GM13976 (cell line): Measurements from ENCODE around the gene SCLT1.

Experiments used
- DNase-seq: peaks from one replicate; pipeline ENCODE4 v3.0.0; 2012; ENCODE audit warnings: low spot score
- CTCF ChIP-seq: IDR thresholded peaks from 2 replicates; pipeline ENCODE4 v1.5.1; 2012; ENCODE audit warnings: borderline replicate concordance, mild to moderate bottlenecking; ENCODE audit not compliant: insufficient read depth; ENCODE audit errors: extremely low read depth, missing control alignments, control extremely low read depth
- in situ Hi-C: fragments of 300-500 bp; cut with MboI; formaldehyde crosslinking; loops from one replicate; pipeline ENCODE4 v1.12.0; 2022; ENCODE audit warnings: low sequenced_read_pairs, mixed read lengths, inconsistent platforms; ENCODE audit not compliant: unreplicated experiment

The SCLT1 gene

DNA sequence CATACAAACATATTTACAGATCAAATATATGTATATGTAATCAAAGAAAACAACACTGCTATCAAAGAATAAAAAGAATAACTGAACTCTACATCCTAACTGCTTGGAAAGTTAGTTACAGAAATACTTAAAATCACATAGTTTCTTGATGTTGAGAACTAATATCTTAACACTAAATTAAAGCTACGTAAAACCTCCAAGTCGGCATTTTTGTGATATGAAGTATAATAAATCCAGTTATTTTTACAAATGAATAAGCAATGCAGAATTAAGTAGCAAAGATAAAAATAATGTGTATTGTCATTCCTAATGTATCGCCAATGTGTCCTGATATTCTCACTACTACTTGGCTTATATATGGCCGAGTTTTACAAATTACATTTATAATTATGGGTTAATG lies 215.4 kb downstream of the SCLT1 start:
- DNase-seq: no peak
- in situ Hi-C loops: no loop called here
- TF ChIP-seq CTCF: no peak

DNA sequence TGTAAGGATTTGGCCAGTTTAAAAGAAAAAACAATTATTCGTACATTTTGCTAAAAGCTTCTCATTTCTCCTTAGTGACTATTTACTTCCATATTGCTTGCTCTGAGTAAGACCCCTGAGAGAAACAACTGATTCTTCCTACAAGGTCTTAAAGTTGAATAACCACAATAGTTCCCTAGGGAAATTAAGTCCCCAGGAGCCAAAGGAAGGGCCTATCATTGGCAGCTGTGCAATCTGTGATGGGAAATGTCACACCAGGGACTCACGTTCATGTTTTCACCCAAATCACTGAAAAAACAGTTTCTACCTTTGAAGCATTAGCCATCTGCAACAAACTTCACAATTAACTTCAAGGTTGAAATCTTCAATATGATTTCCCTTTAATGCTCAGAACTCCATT lies 217.1 kb downstream of the SCLT1 start:
- in situ Hi-C loops: no loop called here
- no peak for TF ChIP-seq CTCF
- DNase-seq: no peak

DNA sequence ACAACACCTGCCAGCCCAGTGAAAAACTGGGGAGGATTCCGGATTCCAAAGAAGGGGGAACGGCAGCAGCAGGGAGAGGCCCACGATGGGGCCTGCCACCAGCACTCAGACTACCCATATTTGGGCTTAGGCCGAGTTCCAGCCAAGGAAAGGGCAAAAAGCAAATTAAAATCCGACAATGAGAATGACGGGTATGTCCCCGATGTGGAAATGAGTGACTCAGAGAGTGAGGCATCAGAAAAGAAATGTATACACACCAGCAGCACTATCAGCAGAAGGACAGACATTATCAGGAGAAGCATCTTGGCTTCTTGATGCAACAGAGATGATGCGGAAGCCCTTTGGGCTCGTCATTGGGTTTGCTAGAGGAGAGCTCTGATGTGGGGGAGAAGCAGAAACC lies 221.4 kb downstream of the SCLT1 start:
- in situ Hi-C loops: loop anchor here (25.0 kb wide), 1 partner anchor 685 kb away; no protein-coding TSS in a partner anchor
- DNase-seq: no peak

GRCh38 chr4:128869776-128870509 lies 223.4 kb downstream of the SCLT1 start:
- in situ Hi-C loops: loop anchor here (25.0 kb wide), 1 partner anchor 683 kb away; no protein-coding TSS in a partner anchor
- no peak for TF ChIP-seq CTCF
- no peak for DNase-seq

More for the DNA sequence above, 221.4 kb downstream of the SCLT1 start:
- TF ChIP-seq CTCF: no peak

DNA sequence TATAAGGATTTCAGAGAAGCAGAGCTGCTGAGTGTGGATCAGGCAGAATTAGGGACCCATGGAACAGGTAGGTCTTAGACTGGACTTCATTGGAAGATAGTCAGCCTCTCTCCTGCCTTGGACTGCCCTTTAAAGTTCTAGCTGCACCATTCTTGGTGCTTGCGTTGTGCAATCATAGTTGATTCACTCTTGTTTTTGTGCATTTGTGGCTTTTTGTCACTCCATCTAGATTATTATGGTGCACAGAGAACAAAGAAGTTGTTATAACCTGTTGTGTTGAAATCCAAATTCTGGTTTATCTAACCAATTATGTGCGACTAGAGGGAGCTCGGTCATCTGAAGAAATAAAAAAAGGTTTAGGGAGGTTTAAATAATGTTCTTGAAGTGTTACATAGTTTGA lies 224.6 kb downstream of the SCLT1 start:
- DNase-seq: no peak
- TF ChIP-seq CTCF: no peak
- in situ Hi-C loops: loop anchor here (25.0 kb wide), 1 partner anchor 681 kb away; no protein-coding TSS in a partner anchor

DNA sequence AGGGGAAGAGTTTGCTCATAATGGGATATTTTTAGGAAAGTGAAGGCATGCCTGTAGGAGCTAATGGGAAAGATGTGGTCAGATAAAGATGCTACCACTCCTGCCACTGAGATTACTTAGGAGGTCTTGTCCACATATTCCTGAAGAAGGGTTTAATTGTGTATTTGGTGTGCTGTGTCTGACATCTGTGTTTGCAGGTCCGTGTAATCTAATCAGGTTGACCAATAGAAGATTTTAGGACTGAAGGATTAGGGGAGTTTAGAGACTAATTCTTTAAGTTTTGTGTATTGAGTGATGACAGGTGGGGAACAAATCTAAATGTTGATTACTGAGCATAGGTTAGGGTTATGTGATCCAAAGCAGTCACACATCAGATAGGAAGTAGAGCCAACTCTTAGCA lies 226.6 kb downstream of the SCLT1 start:
- no peak for TF ChIP-seq CTCF
- DNase-seq: no peak
- in situ Hi-C loops: loop anchor here (25.0 kb wide), 1 partner anchor 679 kb away; no protein-coding TSS in a partner anchor
